Measurements from ENCODE around the gene MAPK1. TPM values are rescaled to one million over a fixed set of nuclear protein-coding genes. Genes with fewer than 3 reads are reported as not detected.

Gene MAPK1
- total RNA-seq, 1 experiment from 2014 or later: 90.3 TPM

- H2BK5ac ChIP-seq (ENCODE audit: insufficient read length, low read length): no peak overlapping the region
- H3T11ph ChIP-seq (ENCODE audit: low read length): no peak overlapping the region
- no peak overlapping the region for H3K23ac ChIP-seq (ENCODE audit: insufficient read length, low read depth, low read length)
- H3K4me2 ChIP-seq (ENCODE audit: insufficient read depth, insufficient read length, low read length): no peak overlapping the region
- H3K9me3 ChIP-seq (ENCODE audit: control insufficient read depth, low read depth, low read length): no peaks in the 10 kb centered on the region
- no peak overlapping the region for H3K27ac ChIP-seq (ENCODE audit: insufficient read length, low read depth, low read length)
- no peaks in the 10 kb centered on the region for H3K23me2 ChIP-seq (ENCODE audit: insufficient read length, low read depth, low read length, poor library complexity, severe bottlenecking)
- Mint-ChIP-seq H3K9me3 (no peaks in the 10 kb centered on the region), H3K4me3 (no peak overlapping the region), H3K4me1 (no peaks in the 10 kb centered on the region), H3K36me3 (ENCODE audit: insufficient read depth in 1 of 3, low read depth in 3 of 3) (no peaks in the 10 kb centered on the region; a peak in 1 of 7 replicates), H3K27me3 (ENCODE audit: low read depth) (peaks cover 11% of the 10 kb centered on the region), H3K27ac (peak overlapping the region in 1 of 3 experiments; percentile 87; a peak in 1 of 7 replicates)
- no peak overlapping the region for H4K91ac ChIP-seq (ENCODE audit: insufficient read length, low read depth, low read length)
- H3K79me1 ChIP-seq (ENCODE audit: insufficient read depth, low read depth, low read length, poor library complexity, severe bottlenecking): no peaks in the 10 kb centered on the region
- H2BK12ac ChIP-seq (ENCODE audit: insufficient read length, low read depth, low read length): no peak overlapping the region
- no peak overlapping the region for H2AK5ac ChIP-seq (ENCODE audit: insufficient read length, low read length)
- H4K8ac ChIP-seq (replicated peaks; ENCODE audit: insufficient read length, low read depth, low read length): no peak overlapping the region
- no peak overlapping the region for H2BK15ac ChIP-seq (ENCODE audit: low read depth, low read length)
- no peak overlapping the region for H3K18ac ChIP-seq (ENCODE audit: insufficient read length, low read depth, low read length)
- H3K4ac ChIP-seq (ENCODE audit: low read depth, low read length): no peak overlapping the region
- no CpG with 5 or more reads among the region's 12 CpGs for WGBS (ENCODE audit: extremely low coverage, insufficient read length, low lambda C conversion rate)
- no peak overlapping the region for H3K14ac ChIP-seq (ENCODE audit: insufficient read depth, low read length)
- no peak overlapping the region for H2BK20ac ChIP-seq (ENCODE audit: low read depth, low read length, poor library complexity, severe bottlenecking)
- H3K9ac ChIP-seq (ENCODE audit: extremely low read depth, insufficient read length, low read length): no peak overlapping the region
- H2AFZ ChIP-seq (ENCODE audit: low read length): no peak overlapping the region
- no peaks in the 10 kb centered on the region for H4K20me1 ChIP-seq (ENCODE audit: control insufficient read depth, insufficient read depth, insufficient read length)
- H2BK120ac ChIP-seq (ENCODE audit: low read depth, low read length, poor library complexity, severe bottlenecking): no peak overlapping the region
- H3K79me2 ChIP-seq (ENCODE audit: insufficient read depth, low read length): no peaks in the 10 kb centered on the region
- no peak for DNase-seq
- H3K4me1 ChIP-seq (ENCODE audit: insufficient read depth, low read length): no peaks in the 10 kb centered on the region
- H3K27me3 ChIP-seq (ENCODE audit: insufficient read depth, low read length): no peaks in the 10 kb centered on the region
- TF ChIP-seq CTCF (conservative IDR thresholded peaks at IDR 0.05): no peak
- H4K5ac ChIP-seq (ENCODE audit: insufficient read length, low read depth, low read length): no peak overlapping the region
- no peak overlapping the region for H3K56ac ChIP-seq (ENCODE audit: insufficient read length, low read depth, low read length)
Measured at GRCh38 chr22:21902296-21903087, 35.0 kb upstream of the MAPK1 start.

Data from H9 (cell line).